HG02970 (cell line): ENCODE measurements around the gene GRID1.
"Not testable (repeated sequence)": the region's sequence is repeated elsewhere in the genome, so short reads cannot be mapped to it uniquely, and the experiment has no call there.

ENCODE experiments used
- ATAC-seq: cut with Tn5 transposase; IDR thresholded peaks from one replicate; pipeline ENCODE4 v1.9.1; 2021; ENCODE audit warnings: mild to moderate bottlenecking, moderate library complexity, moderate number of reproducible peaks; ENCODE audit not compliant: unreplicated experiment, low FRiP score

Gene GRID1

GRCh38 chr10:86124734-86125133 is 241.9 kb downstream of the GRID1 start:
- no peak for ATAC-seq

GRCh38 chr10:86123715-86124114 is 242.9 kb downstream of the GRID1 start:
- ATAC-seq: no peak

GRCh38 chr10:86123304-86123703 is 243.3 kb downstream of the GRID1 start:
- ATAC-seq: no peak

GRCh38 chr10:86122646-86123045 is 243.9 kb downstream of the GRID1 start:
- ATAC-seq: no peak

GRCh38 chr10:86121200-86121599 is 245.4 kb downstream of the GRID1 start:
- no peak for ATAC-seq

GRCh38 chr10:86117051-86117450 is 249.5 kb downstream of the GRID1 start:
- no peak for ATAC-seq

DNA sequence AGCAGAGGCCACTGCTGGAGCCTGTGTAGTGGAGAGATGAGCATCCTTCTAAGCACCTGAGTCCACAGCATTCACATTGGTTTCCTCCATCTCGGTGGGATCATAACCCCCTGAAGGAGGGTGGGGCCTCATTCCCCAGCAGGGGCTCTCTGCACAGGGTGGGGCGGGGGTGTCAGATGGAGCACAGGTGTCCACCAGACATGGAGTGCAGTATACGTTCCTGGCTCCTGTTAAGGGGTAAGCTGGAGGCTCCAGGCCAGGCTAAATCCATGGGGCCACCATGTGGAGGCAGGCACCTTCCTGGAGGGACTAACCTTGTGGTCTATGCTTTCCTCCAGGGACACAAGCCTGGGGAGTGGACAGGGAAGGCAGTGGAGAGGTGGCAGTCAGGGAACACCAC is 252.6 kb downstream of the GRID1 start:
- no peak for ATAC-seq

DNA sequence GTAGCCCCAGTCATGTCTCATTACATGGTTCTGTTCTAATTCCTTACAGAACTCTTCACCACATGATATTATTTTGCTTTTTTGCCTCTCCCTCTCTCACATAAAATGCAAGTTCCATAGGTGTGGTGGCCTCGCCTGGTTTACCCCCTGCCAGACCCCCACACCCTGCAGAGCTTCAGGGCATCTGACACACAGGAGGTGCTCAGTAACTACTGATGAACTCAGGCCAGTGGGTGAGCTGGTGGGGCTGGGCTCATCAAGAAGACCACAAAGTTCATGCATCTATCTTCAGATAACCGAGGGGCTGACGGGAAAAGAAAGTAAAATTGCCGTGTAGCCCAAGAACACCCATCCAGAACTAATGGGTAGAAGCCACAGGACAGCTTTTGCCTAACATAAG is 253.1 kb downstream of the GRID1 start:
- ATAC-seq: no peak

DNA sequence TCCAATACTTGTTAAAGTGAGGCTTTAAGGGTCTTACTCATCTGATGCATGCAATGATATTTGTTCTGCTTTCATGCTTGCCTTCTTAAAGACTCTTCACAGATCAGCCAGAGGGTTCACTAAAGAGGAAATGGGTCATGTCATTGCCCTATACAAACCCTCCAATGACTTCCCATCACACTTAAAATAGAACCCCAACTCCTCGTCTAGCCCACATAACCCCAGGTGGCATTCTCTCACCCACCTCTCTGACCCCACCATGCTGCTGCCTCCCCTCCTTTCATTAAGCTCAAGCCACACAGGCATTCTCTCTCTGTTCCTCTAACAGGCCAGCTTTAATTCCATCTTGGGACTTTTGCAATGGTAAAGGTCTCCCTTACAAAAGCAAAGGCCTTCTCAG is 253.6 kb downstream of the GRID1 start:
- ATAC-seq: no peak

DNA sequence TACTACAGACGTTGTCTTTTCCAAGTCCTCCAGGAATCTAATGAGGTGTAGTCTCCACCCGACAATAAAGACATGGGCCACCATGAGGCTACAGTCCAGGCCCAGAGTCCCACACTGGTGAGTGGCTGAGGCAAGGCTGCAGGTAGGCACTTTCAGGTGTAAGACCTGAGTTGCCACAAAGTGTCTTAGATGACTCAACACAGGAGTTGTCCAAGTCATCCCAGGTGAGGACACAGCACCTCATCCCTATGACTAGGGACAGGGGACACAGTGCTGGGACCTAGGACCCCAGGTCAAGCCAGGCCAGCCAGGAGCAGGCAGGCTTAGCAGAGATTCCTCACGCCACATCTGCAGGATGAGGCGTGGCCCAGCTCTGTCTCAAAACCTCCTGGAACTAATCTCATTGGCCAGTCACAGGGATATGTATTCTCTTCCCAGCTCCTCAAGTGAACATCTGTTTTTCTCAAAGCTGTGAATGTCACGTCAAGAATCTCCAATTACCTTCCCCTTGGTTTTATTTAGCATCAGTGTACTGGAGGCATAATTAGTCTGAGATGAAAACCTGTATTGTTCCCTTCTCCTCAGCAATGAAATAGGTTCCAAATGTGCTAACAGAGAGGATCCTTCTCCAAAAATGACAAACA is 254.6 kb downstream of the GRID1 start:
- no peak for ATAC-seq

GRCh38 chr10:86110156-86110786 is 256.3 kb downstream of the GRID1 start:
- ATAC-seq: no peak

- no peak for ATAC-seq
Observed at GRCh38 chr10:86109421-86109820, 257.2 kb downstream of the GRID1 start.

DNA sequence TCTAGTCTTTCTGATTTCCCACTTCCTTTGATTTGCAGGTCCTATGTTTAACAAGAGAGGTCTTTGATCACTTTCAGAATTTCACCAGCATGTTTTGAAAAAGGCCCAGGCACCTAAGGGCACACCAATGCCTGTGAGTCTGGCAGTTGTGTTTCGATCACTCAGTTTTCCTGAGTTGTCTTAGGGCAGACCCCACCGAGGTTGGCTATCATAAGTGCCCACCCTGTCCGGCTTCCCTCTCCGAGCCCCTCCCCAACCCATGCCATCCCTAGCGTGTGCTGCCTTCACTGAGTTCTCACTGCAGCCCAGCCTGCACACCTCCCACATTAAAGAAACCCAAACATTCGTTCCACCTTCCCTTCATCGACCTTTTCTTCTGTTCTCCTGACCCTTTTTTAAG is 257.9 kb downstream of the GRID1 start:
- no peak for ATAC-seq

DNA sequence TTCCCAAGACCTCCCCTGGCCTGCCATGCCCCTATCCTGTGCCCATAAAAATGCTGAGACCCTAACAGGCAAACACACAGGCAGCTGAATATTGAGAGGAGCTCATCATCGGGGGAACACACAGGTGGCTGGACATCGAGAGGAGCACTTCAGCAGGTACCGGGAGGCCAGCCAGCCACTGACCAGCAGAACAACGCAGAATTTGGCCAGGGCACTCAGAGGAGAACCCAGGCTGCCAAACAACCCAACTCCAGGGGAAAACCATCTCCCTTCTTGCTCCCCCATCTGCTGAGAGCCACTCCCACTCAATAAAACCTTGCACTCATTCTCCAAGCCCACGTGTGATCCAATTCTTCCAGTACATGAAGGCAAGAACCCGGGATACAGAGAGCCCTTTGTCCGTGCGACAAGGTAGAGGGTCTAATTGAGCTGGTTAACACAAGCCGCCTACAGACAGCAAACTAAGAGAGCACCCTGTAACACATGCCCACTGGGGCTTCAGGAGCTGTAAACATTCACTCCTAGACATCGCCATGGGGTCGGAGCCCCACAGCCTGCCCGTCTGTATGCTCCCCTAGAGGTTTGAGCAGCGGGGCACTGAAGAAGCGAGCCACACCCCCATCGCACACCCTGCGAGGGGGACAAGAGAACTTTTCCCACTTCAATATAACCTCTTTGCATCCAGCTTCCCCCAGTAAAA is 258.8 kb downstream of the GRID1 start:
- not testable (repeated sequence) for ATAC-seq

DNA sequence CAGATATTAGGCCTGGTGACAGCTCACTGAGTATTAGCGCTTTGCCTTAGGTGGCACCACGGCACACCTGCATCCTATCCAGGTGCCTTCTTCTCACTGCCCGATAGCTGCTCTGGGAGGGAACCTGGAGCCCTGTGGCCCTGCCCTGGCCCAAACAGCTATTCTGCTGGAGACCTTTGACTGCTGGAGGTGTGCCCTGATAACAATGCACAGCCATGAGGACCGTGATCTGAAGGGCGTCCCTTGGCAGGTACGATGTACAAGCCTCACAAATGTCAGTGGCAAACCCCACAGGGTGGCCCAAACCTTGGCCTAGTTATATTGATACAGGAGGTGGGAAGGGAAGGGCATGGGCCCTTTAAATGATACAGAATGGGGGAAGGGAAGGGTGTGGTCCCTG is 259.5 kb downstream of the GRID1 start:
- ATAC-seq: no peak

- no peak for ATAC-seq
Observed at GRCh38 chr10:86106616-86107015, 260.0 kb downstream of the GRID1 start.

- ATAC-seq: no peak
Observed at GRCh38 chr10:86105640-86106039, 261.0 kb downstream of the GRID1 start.

- no peak for ATAC-seq
Observed at GRCh38 chr10:86105181-86105580, 261.4 kb downstream of the GRID1 start.

- no peak for ATAC-seq
Observed at GRCh38 chr10:86104611-86105145, 261.9 kb downstream of the GRID1 start.

GRCh38 chr10:86104156-86104555 is 262.4 kb downstream of the GRID1 start:
- no peak for ATAC-seq

DNA sequence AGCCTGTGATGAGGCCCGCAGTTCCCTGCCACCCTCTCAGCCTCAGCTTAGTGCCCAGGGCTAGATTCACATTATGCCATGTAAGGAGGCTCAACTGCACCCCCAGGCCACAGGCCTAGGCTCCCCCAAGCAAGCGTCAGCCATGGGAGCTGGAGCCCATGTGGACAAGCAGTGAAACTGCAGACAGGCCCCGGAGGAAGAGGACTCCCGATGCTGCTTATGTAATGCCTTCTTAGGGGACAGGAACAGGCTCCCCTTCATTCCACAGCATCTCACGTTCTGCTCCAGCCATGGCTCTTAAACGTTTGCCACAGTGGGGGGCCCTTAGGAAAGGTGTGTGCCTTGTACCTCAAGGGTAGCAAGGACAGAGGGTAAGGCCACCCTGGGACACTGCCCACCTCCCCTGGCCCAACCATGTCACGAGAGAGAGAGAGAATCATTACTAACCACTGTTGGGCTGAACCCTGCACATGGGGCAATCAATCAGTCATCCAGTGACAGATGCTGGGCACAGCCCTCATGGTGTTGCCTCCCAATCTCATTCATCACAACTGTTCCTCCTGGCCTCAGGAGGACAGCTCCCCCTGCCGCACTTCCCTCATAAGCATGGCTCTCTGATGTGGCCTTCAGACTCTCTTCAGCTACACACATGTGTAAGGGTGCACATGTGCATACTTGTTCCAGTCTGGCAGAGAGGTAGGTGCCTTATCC is 263.0 kb downstream of the GRID1 start:
- ATAC-seq: no peak
